Astrocyte of the spinal cord (primary cell): ENCODE data around the gene SSBP3.
A peak's percentile ranks its signal among the peaks of the same experiment; 100 is the strongest.
"Not testable (repeated sequence)": the region's sequence is repeated elsewhere in the genome, so short reads cannot be mapped to it uniquely, and the experiment has no call there.

Experiments
- DNase-seq: peaks from one replicate; pipeline ENCODE4 v3.0.0; 2011; ENCODE audit warnings: low read depth, low spot score
- H3K4me3 ChIP-seq: 2 replicates; pipeline ENCODE4 v1.5.1; 2011; ENCODE audit warnings: low read depth, mild to moderate bottlenecking, low read length, moderate library complexity
- CTCF ChIP-seq: IDR thresholded peaks from 2 replicates; pipeline ENCODE4 v1.5.1; 2012; ENCODE audit warnings: low read depth, mild to moderate bottlenecking, low read length, inconsistent platforms
- in situ Hi-C: cut with HindIII; loops from 2 replicates; pipeline ENCODE4 v1.10.0; 2017; ENCODE audit warnings: low sequenced_read_pairs

The SSBP3 gene

GRCh38 chr1:54220004-54220811 is 186.0 kb downstream of the SSBP3 start:
- in situ Hi-C loops = no loop called here
- no peak overlapping the region for H3K4me3 ChIP-seq
- TF ChIP-seq CTCF = no peak
- DNase-seq = peak; percentile 40

- DNase-seq = no peak
- in situ Hi-C loops = no loop called here
- no peak overlapping the region for H3K4me3 ChIP-seq
- TF ChIP-seq CTCF = no peak
Observed at GRCh38 chr1:54219688-54220003, 186.5 kb downstream of the SSBP3 start.

GRCh38 chr1:54218883-54219687 is 187.1 kb downstream of the SSBP3 start:
- no peak for DNase-seq
- in situ Hi-C loops = no loop called here
- TF ChIP-seq CTCF = peak; percentile 15
- no peak overlapping the region for H3K4me3 ChIP-seq

GRCh38 chr1:54215523-54215922 is 190.7 kb downstream of the SSBP3 start:
- DNase-seq = no peak
- no peak overlapping the region for H3K4me3 ChIP-seq
- no peak for TF ChIP-seq CTCF
- in situ Hi-C loops = no loop called here

- in situ Hi-C loops = no loop called here
Observed at GRCh38 chr1:54212872-54213271, 193.3 kb downstream of the SSBP3 start.

GRCh38 chr1:54207896-54208295 is 198.3 kb downstream of the SSBP3 start:
- in situ Hi-C loops, DNase-seq, H3K4me3 ChIP-seq: not testable (repeated sequence)

More at GRCh38 chr1:54212872-54213271, 193.3 kb downstream of the SSBP3 start:
- no peak overlapping the region for H3K4me3 ChIP-seq
- TF ChIP-seq CTCF = no peak
- DNase-seq = no peak

- in situ Hi-C loops = no loop called here
- no peak for TF ChIP-seq CTCF
- DNase-seq = no peak
- no peak overlapping the region for H3K4me3 ChIP-seq
Observed at GRCh38 chr1:54207287-54207686, 198.9 kb downstream of the SSBP3 start.
